NCI-H146 treated with DMSO at 0.1 percent for 48 hours (cell line): Measurements from ENCODE around the gene CHST11.

Experiments used
- DNase-seq: peaks from one replicate; lab custom pipeline; 2025; ENCODE audit not compliant: unreplicated experiment; lab: John Stamatoyannopoulos, UW

Gene CHST11

GRCh38 chr12:104669851-104670337 is 213.1 kb downstream of the CHST11 start:
- no peak for DNase-seq

- DNase-seq: no peak
These were observed 214.0 kb downstream of the CHST11 start for GRCh38 chr12:104670439-104671408.

- no peak for DNase-seq
These were observed 214.8 kb downstream of the CHST11 start for GRCh38 chr12:104671409-104672095.

DNA sequence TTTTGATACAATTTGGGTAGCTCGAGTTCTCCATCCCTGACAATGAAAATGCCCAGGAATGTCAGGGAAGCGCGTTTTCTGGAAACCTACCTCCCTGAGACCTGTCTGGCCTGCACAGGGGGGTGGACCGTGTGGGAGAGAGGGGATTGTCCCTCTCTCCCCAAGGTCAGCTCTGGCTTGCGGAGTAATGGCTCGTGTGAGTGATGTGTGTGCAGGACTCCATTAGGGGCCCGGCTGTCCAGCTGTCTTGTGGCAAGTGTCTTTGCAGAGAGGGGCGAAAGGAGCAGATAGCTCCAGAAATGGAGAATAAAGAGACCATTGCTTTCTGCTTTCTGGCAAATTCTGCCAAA is 215.3 kb downstream of the CHST11 start:
- no peak for DNase-seq

DNA sequence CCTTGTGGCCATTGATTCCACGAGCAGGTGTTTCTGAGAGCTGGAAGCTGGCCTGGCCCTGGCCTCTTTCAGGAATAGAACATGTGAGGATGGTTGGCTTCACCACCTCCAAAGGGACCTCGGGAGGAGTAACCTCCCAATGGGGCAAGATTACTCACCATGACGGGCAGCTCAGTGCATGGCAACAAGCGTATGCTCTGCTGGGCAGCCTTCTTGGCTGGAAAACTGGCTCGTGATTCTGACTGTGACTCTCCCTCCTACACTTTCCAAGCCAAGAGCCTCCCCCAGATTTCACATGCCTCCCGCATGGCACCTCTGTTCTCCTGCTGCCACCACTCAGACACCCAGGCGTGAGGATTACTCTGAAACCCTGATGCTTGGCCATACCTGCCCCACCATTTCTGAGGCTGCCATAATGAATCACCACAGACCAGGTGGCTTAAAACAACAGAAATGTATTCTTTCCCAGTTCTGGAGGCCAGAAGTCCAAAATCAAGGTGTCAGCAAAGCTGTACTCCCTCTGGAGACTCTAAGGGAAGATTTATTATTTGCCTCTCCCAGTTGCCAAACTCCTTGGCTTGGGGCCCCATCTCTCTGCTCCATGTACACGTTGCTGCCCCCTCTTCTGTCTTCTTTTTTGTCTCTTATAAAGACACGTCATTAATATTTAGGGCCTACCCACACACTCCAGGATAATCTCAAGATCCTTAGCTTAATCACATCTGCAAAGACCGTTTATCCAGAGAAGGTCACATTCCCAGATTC is 215.9 kb downstream of the CHST11 start:
- DNase-seq: no peak

- no peak for DNase-seq
These were observed 216.5 kb downstream of the CHST11 start for GRCh38 chr12:104673294-104673693.

DNA sequence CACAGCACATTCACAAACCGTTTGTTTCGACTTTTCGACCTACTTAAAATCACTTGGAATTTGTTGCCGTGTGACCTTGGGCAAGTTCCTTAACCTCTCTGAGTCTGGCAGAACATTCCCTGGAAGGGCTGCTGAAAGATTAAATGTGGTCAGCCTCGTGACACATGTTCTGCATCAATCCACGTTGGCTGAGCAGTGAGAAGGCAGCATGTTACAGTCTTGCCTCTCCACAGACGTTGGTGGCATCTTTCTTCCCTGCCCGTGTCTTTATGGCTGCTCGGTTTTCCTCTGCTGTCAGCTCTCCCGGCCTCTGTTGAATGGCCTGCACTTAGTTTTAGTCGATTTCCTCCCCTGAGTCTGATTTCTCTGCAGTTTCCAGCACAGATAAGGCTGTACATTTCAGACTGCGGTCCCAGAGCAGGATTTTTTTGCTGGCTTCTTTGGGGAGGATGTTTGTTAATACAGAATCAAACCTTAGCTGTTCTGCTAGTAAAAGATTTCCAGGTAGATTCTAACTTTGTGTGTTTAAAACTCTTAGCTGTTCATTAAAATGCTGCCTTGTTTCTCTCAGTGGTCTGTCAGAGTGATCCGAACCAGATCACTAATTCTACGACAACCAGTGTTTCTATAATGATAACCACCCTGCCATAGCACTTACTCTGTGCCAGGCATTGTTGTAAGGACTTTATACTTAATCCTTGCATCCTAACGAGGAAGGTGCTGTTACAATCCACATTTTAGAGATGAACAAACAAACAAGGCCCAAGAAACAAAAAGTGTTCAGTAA is 217.1 kb downstream of the CHST11 start:
- DNase-seq: no peak

DNA sequence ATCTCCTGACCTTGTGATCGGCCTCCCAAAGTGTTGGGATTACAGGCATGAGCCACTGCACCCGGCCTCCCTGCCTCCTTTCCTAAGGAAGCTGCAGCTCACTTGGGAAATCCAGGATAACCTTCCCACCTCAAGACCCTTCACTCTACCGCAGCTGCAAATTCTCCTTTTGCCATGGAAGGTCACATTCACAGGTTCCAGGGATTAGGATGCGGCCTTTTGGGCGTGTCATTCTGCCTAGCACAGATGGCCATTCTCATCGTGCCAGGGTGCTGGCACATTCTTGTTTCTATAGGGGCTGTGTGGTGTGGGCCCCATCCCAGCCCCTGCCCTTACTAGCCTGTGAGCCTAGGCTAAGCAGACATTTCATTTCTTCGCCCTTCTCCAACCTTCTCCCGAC is 219.9 kb downstream of the CHST11 start:
- DNase-seq: no peak

GRCh38 chr12:104677441-104678089 is 220.8 kb downstream of the CHST11 start:
- DNase-seq: no peak

DNA sequence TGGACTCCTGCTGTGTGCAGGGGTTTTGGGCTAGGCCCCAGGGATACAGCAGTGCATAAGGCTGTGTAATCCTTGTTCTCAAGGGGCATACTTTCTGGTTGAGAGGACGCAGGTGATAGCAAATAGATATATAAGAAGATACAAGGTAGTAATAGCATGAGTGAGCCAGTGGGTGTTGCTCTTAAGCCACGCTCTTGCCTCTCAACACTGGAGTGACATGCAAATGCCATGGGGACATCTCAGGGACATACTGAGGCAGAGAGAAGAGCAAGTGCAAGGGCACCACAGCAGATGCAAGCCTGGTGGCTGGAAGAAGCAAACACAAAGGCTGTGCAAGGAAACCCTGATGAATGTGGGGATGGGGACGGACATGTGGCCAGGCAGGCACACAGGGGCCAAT is 223.3 kb downstream of the CHST11 start:
- DNase-seq: no peak

DNA sequence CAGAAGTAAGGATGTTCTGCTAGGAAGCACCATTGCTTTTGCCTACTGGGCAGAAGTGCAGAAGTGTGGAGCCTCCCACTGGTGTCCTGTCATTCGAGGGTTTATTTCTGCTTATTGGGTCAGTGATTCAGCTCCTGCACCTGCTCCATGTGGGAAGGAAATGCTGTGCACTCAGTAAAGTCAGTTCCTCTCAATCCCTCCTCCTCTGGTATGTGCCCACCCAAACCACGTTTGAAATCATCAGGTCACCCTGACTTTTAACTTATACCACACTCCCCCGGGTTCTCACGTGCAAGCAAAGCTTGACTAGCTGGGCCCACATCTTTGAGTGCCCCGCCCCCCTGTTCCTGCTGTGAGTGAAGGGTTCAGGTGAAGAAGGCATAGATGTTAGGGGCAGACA is 223.7 kb downstream of the CHST11 start:
- no peak for DNase-seq

DNA sequence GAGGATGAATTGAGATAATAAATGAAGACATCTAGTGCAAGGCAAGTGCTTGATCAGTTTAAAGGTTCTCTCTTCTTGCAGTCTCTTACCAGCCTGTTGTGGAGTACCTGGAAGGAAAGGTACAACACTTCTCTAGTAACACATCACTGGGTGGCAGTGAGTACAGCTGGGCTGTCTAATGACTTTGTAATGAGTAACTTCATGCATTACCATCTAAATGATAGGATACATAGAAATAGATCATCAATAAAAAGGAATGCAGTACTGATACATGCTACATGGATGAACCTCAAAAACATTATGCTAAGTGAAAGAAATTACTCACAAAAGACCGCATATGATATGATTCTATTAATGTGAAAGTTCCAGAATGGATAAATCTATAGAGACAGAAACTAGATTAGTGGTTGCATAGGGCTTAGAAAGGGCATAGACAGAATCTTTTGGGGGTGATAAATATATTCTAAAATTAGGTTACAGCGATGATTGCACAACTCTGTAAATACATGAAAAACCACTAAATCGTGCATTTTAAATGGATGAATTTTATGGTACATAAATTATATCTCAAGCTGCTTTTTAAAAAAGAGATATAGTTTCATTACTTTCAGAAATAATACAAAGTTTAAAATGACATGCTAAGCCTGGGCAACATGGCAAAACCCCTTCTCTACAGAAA is 224.4 kb downstream of the CHST11 start:
- no peak for DNase-seq

- no peak for DNase-seq
These were observed 226.1 kb downstream of the CHST11 start for GRCh38 chr12:104682790-104683279.

GRCh38 chr12:104683831-104684503 is 227.2 kb downstream of the CHST11 start:
- no peak for DNase-seq

GRCh38 chr12:104684884-104685283 is 228.1 kb downstream of the CHST11 start:
- no peak for DNase-seq

- DNase-seq: no peak
These were observed 228.6 kb downstream of the CHST11 start for GRCh38 chr12:104685366-104685765.

GRCh38 chr12:104686196-104686595 is 229.4 kb downstream of the CHST11 start:
- DNase-seq: no peak

GRCh38 chr12:104687823-104688573 is 231.2 kb downstream of the CHST11 start:
- no peak for DNase-seq
